ENCODE measurements around the gene PLEKHG4B. TPM values are rescaled to one million over a fixed set of nuclear protein-coding genes. Genes with fewer than 3 reads are reported as not detected.

PLEKHG4B gene
- total RNA-seq, 1 experiment from 2014 or later: 1.2 TPM

DNA sequence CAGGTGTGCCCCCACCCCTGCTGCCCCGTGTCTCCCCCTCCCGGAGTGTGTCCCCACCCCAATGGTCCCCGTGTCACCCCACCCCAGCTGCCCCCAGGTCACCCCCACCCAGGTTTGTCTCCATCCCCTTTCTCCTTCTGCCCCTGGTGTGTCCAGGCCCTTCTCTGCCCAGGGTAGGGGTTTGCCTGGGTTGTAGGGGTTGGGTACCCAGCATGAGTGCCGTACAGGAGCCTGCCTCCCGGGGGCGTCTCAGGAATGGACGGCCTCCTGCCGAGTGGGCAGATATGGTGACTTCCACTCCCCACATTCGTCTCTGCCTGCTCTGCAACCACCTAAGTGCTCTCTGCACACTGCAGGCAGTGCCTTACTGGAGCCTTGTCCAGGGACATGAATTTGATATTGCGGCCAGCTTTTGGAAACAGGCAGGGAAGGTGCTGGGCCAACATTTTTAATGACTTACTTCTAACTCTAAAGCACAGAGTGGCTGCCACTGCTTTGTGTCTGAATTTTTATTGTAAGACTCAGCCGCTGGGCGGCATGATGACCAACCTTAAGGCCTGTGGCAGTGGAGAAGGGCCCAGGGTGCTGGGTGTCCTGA, 106.0 kb downstream of the PLEKHG4B start:
- Histone ChIP-seq H3K9me2 (replicated peaks; ENCODE audit: low read length) (no peaks in the 10 kb centered on the region), H3K9me3 (ENCODE audit: low read length) (no peaks in the 10 kb centered on the region), H3F3A (ENCODE audit: low read length, unreplicated experiment) (no peaks in the 10 kb centered on the region), H2AFZ (ENCODE audit: low read length) (no peak overlapping the region), H3K4me1 (ENCODE audit: insufficient read depth, low read length) (no peaks in the 10 kb centered on the region), H4K20me1 (ENCODE audit: low read length) (no peaks in the 10 kb centered on the region), H3K9ac (ENCODE audit: low read length) (no peak overlapping the region), H3K27me3 (ENCODE audit: low read length) (no peaks in the 10 kb centered on the region), H3K4me2 (ENCODE audit: low read length) (no peak overlapping the region), H3K27ac (ENCODE audit: low read length) (no peak overlapping the region), H3K4me3 (ENCODE audit: low read length) (no peak overlapping the region), H3K79me2 (ENCODE audit: low read length) (no peaks in the 10 kb centered on the region), H3K36me3 (ENCODE audit: low read depth, low read length) (no peaks in the 10 kb centered on the region)
- CTCF ChIA-PET: no interaction called here
- TF ChIP-seq EZH2 (IDR thresholded peaks at IDR 0.05; ENCODE audit: low read length, unreplicated experiment) (no peak), EZH2phosphoT487 (IDR thresholded peaks at IDR 0.05; ENCODE audit: borderline replicate concordance, low read length) (no peak)
- TF ChIP-seq, protein P1, sequence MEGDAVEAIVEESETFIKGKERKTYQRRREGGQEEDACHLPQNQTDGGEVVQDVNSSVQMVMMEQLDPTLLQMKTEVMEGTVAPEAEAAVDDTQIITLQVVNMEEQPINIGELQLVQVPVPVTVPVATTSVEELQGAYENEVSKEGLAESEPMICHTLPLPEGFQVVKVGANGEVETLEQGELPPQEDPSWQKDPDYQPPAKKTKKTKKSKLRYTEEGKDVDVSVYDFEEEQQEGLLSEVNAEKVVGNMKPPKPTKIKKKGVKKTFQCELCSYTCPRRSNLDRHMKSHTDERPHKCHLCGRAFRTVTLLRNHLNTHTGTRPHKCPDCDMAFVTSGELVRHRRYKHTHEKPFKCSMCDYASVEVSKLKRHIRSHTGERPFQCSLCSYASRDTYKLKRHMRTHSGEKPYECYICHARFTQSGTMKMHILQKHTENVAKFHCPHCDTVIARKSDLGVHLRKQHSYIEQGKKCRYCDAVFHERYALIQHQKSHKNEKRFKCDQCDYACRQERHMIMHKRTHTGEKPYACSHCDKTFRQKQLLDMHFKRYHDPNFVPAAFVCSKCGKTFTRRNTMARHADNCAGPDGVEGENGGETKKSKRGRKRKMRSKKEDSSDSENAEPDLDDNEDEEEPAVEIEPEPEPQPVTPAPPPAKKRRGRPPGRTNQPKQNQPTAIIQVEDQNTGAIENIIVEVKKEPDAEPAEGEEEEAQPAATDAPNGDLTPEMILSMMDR (conservative IDR thresholded peaks at IDR 0.05; ENCODE audit: low read depth, low read length): no peak
- no peak for ATAC-seq
- intact Hi-C loops (cut with micrococcal nuclease): no loop called here
- no TSS peak for BruUV-seq (replicated peaks)
- DNase-seq: no peak
- POLR2A ChIA-PET (ENCODE audit: unreplicated experiment): no interaction called here

DNA sequence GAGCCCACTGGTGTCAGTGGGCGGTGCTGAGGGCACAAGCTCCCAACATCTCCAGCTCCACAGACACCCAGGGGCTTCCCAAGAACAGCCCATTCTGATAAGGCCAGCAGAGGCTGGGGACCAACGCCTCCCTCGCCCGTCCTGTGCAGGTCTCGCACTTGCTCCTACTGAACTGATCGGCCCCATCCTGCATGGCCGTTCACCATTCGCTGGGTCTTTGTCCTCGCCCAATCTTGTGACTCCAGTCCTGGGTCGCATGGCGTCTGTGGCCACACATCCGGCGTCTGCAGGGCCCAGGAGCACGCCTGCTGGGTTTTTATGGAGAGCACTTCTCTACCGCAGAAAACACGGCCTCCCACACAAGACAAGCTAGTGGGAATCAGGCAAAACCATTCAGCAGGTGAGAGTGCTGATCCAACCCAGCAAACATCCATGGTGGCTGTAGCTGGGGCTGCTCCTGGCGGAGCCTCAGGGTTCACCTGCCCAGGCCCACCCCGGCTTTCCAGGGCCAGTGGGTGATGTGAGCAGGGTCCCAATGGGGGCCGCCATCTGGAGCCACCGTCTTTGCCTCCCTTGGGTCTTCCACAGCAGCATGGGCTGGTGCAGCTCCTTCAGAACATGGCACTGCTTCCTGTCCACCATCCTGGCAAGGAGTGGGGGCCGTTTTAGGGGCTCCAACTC, 106.7 kb downstream of the PLEKHG4B start:
- DNase-seq: no peak
- Histone ChIP-seq H2AFZ (ENCODE audit: low read length) (no peak overlapping the region), H4K20me1 (ENCODE audit: low read length) (no peaks in the 10 kb centered on the region), H3K36me3 (ENCODE audit: low read depth, low read length) (no peaks in the 10 kb centered on the region), H3K79me2 (ENCODE audit: low read length) (no peaks in the 10 kb centered on the region), H3F3A (ENCODE audit: low read length, unreplicated experiment) (no peaks in the 10 kb centered on the region), H3K27ac (ENCODE audit: low read length) (no peak overlapping the region), H3K9ac (ENCODE audit: low read length) (no peak overlapping the region), H3K27me3 (ENCODE audit: low read length) (no peaks in the 10 kb centered on the region), H3K4me1 (ENCODE audit: insufficient read depth, low read length) (no peaks in the 10 kb centered on the region), H3K9me3 (ENCODE audit: low read length) (no peaks in the 10 kb centered on the region), H3K4me2 (ENCODE audit: low read length) (no peak overlapping the region), H3K4me3 (ENCODE audit: low read length) (no peak overlapping the region), H3K9me2 (replicated peaks; ENCODE audit: low read length) (no peaks in the 10 kb centered on the region)
- no peak for TF ChIP-seq EZH2 (IDR thresholded peaks at IDR 0.05; ENCODE audit: low read length, unreplicated experiment)
- TF ChIP-seq, protein P1 (conservative IDR thresholded peaks at IDR 0.05; ENCODE audit: low read depth, low read length): no peak
- no peak for TF ChIP-seq EZH2phosphoT487 (IDR thresholded peaks at IDR 0.05; ENCODE audit: borderline replicate concordance, low read length)
- intact Hi-C loops (cut with micrococcal nuclease): no loop called here
- no peak for ATAC-seq
- BruUV-seq (replicated peaks): no TSS peak
- CTCF ChIA-PET: no interaction called here
- POLR2A ChIA-PET (ENCODE audit: unreplicated experiment): no interaction called here
